Keratinocyte (primary cell): Measurements from ENCODE around the gene DLG2. TPM values are rescaled to one million over a fixed set of nuclear protein-coding genes. Genes with fewer than 3 reads are reported as not detected.

Source experiments
- DNase-seq: peaks from one replicate; pipeline ENCODE4 v3.0.0-alpha.2; 2011; ENCODE audit warnings: low read depth, missing footprints, low spot score
- FAIRE-seq: peaks from 2 replicates; lab custom pipeline; 2011; peaks lifted over from hg19 to GRCh38; lab: Jason Lieb, UNC
- H2AFZ ChIP-seq: 2 replicates; pipeline ENCODE4 v1.6.0; 2012; ENCODE audit warnings: low read length, control low read depth, inconsistent platforms; ENCODE audit not compliant: control insufficient read depth
- H3K27ac ChIP-seq: 2 replicates; pipeline ENCODE4 v1.5.1; 2011; ENCODE audit warnings: low read length; ENCODE audit not compliant: control insufficient read depth, insufficient read depth
- H3K27me3 ChIP-seq: 3 replicates; pipeline ENCODE4 v1.6.0; 2011; ENCODE audit warnings: low read length; ENCODE audit not compliant: control insufficient read depth, insufficient read depth; ENCODE audit errors: extremely low read depth
- H3K36me3 ChIP-seq, 2 experiments: 2 replicates in 1 of 2; 3 replicates in 1 of 2; pipeline ENCODE4 v1.5.1; 2011; ENCODE audit warnings: low read length in 2 of 2, mild to moderate bottlenecking in 1 of 2; ENCODE audit not compliant: control insufficient read depth in 2 of 2, insufficient read depth in 2 of 2; ENCODE audit errors: extremely low read depth in 1 of 2
- H3K4me1 ChIP-seq: 3 replicates; pipeline ENCODE4 v1.5.1; 2011; ENCODE audit warnings: low read length; ENCODE audit not compliant: control insufficient read depth, insufficient read depth; ENCODE audit errors: extremely low read depth
- H3K4me2 ChIP-seq: 3 replicates; pipeline ENCODE4 v1.6.0; 2011; ENCODE audit warnings: low read depth, low read length; ENCODE audit not compliant: control insufficient read depth, insufficient read depth; ENCODE audit errors: extremely low read depth
- H3K4me3 ChIP-seq, 3 experiments: fragments of 200-600 bp in 1 of 3; sonication (generic) in 1 of 3; 2 replicates in 2 of 3; 3 replicates in 1 of 3; pipeline ENCODE4 v1.5.1; 2011 to 2016; ENCODE audit warnings: low read length in 3 of 3, mild to moderate bottlenecking in 3 of 3, control low read depth in 2 of 3, inconsistent platforms in 1 of 3, low read depth in 1 of 3, mixed read lengths in 1 of 3, mixed run types in 1 of 3, moderate library complexity in 1 of 3; ENCODE audit not compliant: control insufficient read depth in 2 of 3, insufficient read depth in 2 of 3; ENCODE audit errors: extremely low read depth in 1 of 3
- H3K79me2 ChIP-seq: 2 replicates; pipeline ENCODE4 v1.6.0; 2012; ENCODE audit warnings: low read length; ENCODE audit not compliant: control insufficient read depth, insufficient read depth
- H3K9ac ChIP-seq: 3 replicates; pipeline ENCODE4 v1.6.0; 2011; ENCODE audit warnings: low read length; ENCODE audit not compliant: control insufficient read depth, insufficient read depth; ENCODE audit errors: extremely low read depth
- H3K9me1 ChIP-seq: 3 replicates; pipeline ENCODE4 v1.6.0; 2011; ENCODE audit warnings: low read length; ENCODE audit not compliant: control insufficient read depth, insufficient read depth; ENCODE audit errors: extremely low read depth
- H3K9me3 ChIP-seq: 2 replicates; pipeline ENCODE4 v1.5.1; 2012; ENCODE audit warnings: low read depth, low read length; ENCODE audit not compliant: control insufficient read depth
- H4K20me1 ChIP-seq: 3 replicates; pipeline ENCODE4 v1.6.0; 2011; ENCODE audit warnings: low read length; ENCODE audit not compliant: control insufficient read depth, insufficient read depth; ENCODE audit errors: extremely low read depth
- EZH2 ChIP-seq: IDR thresholded peaks from one replicate; pipeline ENCODE4 v1.6.1; 2012; ENCODE audit warnings: inconsistent platforms, mild to moderate bottlenecking, low read length, moderate library complexity
- dilution Hi-C: fragments of 300-500 bp; cut with MboI; formaldehyde crosslinking; loops from one replicate; pipeline ENCODE4 v1.7.0; 2020; ENCODE audit warnings: low sequenced_read_pairs; ENCODE audit not compliant: extremely low pct_ligation_motif_present
- polyA plus RNA-seq, 5 experiments: library from polyadenylated mRNA; depleted of rRNA in 3 of 5; stranded (reverse) in 3 of 5; stranded (forward) in 1 of 5; unstranded in 1 of 5; fragments of >200 nt; gene quantifications; 1 replicate in 1 of 5; 2 replicates in 3 of 5; 3 replicates in 1 of 5; pipeline versions ENCODE4 v1.2.1 to v1.2.3, GENCODE V29; 2011 to 2012; ENCODE audit warnings: missing spikeins in 2 of 5, low read depth in 1 of 5, low replicate concordance in 1 of 5
- TF ChIP-seq, protein P1 (sequence below), 3 experiments: IDR thresholded peaks in 1 of 3; conservative IDR thresholded peaks in 1 of 3; optimal IDR thresholded peaks in 1 of 3; 2 replicates in 2 of 3; 3 replicates in 1 of 3; pipeline versions ENCODE3 to v1.5.1; 2011; ENCODE audit warnings: low read length in 3 of 3, mild to moderate bottlenecking in 3 of 3, moderate library complexity in 2 of 3, control low read depth in 1 of 3, inconsistent platforms in 1 of 3; ENCODE audit not compliant: insufficient read depth in 2 of 3; ENCODE audit errors: extremely low read depth in 1 of 3

The DLG2 gene
- polyA plus RNA-seq, 1 donor (not counting 4 experiments of a cell fraction or from before 2014, with no cell fraction given): 0.55 TPM

GRCh38 chr11:84224042-84224441, 1403.1 kb downstream of the DLG2 start:
- TF ChIP-seq, protein P1, sequence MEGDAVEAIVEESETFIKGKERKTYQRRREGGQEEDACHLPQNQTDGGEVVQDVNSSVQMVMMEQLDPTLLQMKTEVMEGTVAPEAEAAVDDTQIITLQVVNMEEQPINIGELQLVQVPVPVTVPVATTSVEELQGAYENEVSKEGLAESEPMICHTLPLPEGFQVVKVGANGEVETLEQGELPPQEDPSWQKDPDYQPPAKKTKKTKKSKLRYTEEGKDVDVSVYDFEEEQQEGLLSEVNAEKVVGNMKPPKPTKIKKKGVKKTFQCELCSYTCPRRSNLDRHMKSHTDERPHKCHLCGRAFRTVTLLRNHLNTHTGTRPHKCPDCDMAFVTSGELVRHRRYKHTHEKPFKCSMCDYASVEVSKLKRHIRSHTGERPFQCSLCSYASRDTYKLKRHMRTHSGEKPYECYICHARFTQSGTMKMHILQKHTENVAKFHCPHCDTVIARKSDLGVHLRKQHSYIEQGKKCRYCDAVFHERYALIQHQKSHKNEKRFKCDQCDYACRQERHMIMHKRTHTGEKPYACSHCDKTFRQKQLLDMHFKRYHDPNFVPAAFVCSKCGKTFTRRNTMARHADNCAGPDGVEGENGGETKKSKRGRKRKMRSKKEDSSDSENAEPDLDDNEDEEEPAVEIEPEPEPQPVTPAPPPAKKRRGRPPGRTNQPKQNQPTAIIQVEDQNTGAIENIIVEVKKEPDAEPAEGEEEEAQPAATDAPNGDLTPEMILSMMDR (optimal IDR thresholded peaks at IDR 0.05 in 1 of 3, IDR thresholded peaks at IDR 0.05 in 1 of 3, conservative IDR thresholded peaks at IDR 0.05 in 1 of 3; ENCODE audit: extremely low read depth in 1 of 3, insufficient read depth in 2 of 3, low read length in 3 of 3): no peak
- TF ChIP-seq EZH2: no peak
- Histone ChIP-seq H3K9ac (no peak overlapping the region), H3K9me3 (no peaks in the 10 kb centered on the region), H3K9me1 (no peaks in the 10 kb centered on the region), H3K4me2 (no peak overlapping the region), H4K20me1 (no peaks in the 10 kb centered on the region), H3K36me3 (no peaks in the 10 kb centered on the region), H3K4me1 (no peaks in the 10 kb centered on the region), H3K79me2 (no peaks in the 10 kb centered on the region), H3K27ac (no peak overlapping the region), H2AFZ (no peak overlapping the region), H3K27me3 (no peaks in the 10 kb centered on the region), H3K4me3 (no peak overlapping the region)
- no peak for DNase-seq
- dilution Hi-C loops: no loop called here
- no peak for FAIRE-seq

DNA sequence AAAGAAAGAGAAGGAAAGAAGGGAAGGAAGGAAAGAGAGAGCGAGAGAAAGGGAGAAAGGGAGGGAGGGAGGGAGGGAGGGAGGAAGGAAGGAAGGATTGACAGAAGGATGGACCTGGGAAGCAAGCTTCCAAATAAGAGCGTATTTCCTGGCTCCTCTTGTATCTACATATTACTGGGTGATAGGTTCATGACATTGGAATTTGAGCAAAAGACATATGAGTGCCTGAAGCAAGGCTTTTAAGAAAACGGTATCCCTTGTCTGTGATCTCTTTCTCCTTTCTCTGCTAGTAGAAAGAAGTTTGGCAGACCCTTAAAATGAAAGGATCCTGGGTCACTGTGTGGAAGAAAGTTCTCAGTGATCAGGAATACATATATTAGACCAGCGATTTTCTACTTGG, 1408.8 kb downstream of the DLG2 start:
- Histone ChIP-seq H3K27ac (no peak overlapping the region), H3K4me1 (no peaks in the 10 kb centered on the region), H2AFZ (no peak overlapping the region), H3K9ac (no peak overlapping the region), H4K20me1 (no peaks in the 10 kb centered on the region), H3K4me3 (no peak overlapping the region), H3K36me3 (no peaks in the 10 kb centered on the region), H3K4me2 (no peak overlapping the region), H3K9me3 (no peaks in the 10 kb centered on the region), H3K79me2 (no peaks in the 10 kb centered on the region), H3K27me3 (no peaks in the 10 kb centered on the region), H3K9me1 (no peaks in the 10 kb centered on the region)
- no peak for FAIRE-seq
- no peak for TF ChIP-seq EZH2
- TF ChIP-seq, protein P1 (optimal IDR thresholded peaks at IDR 0.05 in 1 of 3, IDR thresholded peaks at IDR 0.05 in 1 of 3, conservative IDR thresholded peaks at IDR 0.05 in 1 of 3; ENCODE audit: extremely low read depth in 1 of 3, insufficient read depth in 2 of 3, low read length in 3 of 3): no peak
- DNase-seq: no peak
- dilution Hi-C loops: no loop called here
